GM23338 (cell line): Measurements from ENCODE around the gene IGFBP7. TPM values are rescaled to one million over a fixed set of nuclear protein-coding genes. Genes with fewer than 3 reads are reported as not detected.

Experiments
- polyA plus RNA-seq: library from polyadenylated mRNA; unstranded; fragments of >200 nt; fragmentation: Nextera tagmentation; extraction: Ambion mirVana; gene quantifications from 2 replicates; pipeline ENCODE4 v1.2.1, GENCODE V29; 2016
- small RNA-seq: library from RNA; depleted of rRNA; stranded (forward); fragments of <200 nt; gene quantifications from one replicate; pipeline ENCODE3, GENCODE V24; 2014; ENCODE audit warnings: low replicate concordance
- total RNA-seq: library from RNA; depleted of rRNA; stranded (reverse); fragments of >200 nt; shearing (Covaris generic); gene quantifications from 2 replicates; pipeline ENCODE4 v1.2.3, GENCODE V29; 2014; rRNA removed

IGFBP7 gene
- total and polyA plus RNA-seq, 2 experiments from 2014 or later: 0.49 to 7.9 TPM

Small RNA genes within 50 kb of the gene (small RNA-seq; reads per million reads assigned to genes)
- not detected for gene RNU6-998P

Other genes with a start within 250 kb of the IGFBP7 start
- 55.1 and 61.5 TPM in 2 replicates for gene REST, start 202.5 kb downstream of the IGFBP7 start, total RNA-seq
- gene REST, start 202.5 kb downstream of the IGFBP7 start, polyA plus RNA-seq: 34.2 and 44.7 TPM in 2 replicates
- gene NOA1, start 132.8 kb downstream of the IGFBP7 start, total RNA-seq: 39.5 and 50.2 TPM in 2 replicates
- 14.3 and 15.1 TPM in 2 replicates for gene NOA1, start 132.8 kb downstream of the IGFBP7 start, polyA plus RNA-seq
- 143 and 165 TPM in 2 replicates for gene POLR2B, start 131.5 kb downstream of the IGFBP7 start, total RNA-seq
- gene POLR2B, start 131.5 kb downstream of the IGFBP7 start, polyA plus RNA-seq: 51.9 and 56.5 TPM in 2 replicates